VCaP (cell line): ENCODE data around the gene SERTAD1.
"Not testable (repeated sequence)": the region's sequence is repeated elsewhere in the genome, so short reads cannot be mapped to it uniquely, and the experiment has no call there.

Experiments
- H3K27ac ChIP-seq: fragments of 450-650 bp; 2 replicates; pipeline ENCODE4 v1.5.1; 2017
- TF ChIP-seq, protein P1 (sequence below): fragments of 450-650 bp; conservative IDR thresholded peaks from 2 replicates; pipeline ENCODE4 v1.5.1; 2017; ENCODE audit warnings: mild to moderate bottlenecking, moderate library complexity

The SERTAD1 gene

DNA sequence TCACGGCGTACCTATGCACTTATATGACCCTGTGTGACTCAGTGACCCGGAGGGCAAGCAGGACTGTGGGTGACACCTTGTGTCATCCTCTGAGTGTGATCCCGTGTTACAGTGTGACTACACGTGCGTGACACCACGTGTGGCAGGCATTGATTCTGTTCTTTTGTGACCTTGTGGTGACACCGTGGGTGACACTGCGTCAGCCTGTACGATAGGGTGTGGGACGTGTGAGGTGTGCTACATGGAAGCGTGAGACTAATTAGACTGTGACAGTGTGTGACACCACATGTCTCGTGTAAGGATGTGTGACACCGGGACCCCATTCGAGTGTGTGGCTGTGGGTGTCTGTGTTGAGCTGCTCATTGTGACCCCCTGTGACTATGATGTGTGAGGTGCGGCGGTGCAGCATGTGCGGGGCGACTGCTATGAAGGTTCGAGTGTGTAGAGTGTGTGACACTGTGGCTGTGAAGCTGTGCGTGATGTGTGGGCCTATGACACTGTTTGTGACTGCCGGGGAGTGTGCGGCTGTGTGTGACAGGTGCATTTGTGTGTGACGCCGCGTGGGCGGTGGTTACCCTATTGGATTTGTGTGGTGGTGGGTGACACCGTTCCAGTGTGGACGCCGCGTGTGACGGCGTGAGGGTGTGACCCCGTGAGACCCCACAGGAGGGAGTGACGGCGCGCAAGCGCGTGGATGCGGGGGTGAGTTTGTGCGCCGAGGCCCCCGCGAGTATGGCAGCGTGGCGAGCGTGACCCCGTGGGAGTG is 40.6 kb upstream of the SERTAD1 start:
- TF ChIP-seq, protein P1, sequence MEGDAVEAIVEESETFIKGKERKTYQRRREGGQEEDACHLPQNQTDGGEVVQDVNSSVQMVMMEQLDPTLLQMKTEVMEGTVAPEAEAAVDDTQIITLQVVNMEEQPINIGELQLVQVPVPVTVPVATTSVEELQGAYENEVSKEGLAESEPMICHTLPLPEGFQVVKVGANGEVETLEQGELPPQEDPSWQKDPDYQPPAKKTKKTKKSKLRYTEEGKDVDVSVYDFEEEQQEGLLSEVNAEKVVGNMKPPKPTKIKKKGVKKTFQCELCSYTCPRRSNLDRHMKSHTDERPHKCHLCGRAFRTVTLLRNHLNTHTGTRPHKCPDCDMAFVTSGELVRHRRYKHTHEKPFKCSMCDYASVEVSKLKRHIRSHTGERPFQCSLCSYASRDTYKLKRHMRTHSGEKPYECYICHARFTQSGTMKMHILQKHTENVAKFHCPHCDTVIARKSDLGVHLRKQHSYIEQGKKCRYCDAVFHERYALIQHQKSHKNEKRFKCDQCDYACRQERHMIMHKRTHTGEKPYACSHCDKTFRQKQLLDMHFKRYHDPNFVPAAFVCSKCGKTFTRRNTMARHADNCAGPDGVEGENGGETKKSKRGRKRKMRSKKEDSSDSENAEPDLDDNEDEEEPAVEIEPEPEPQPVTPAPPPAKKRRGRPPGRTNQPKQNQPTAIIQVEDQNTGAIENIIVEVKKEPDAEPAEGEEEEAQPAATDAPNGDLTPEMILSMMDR = no peak
- H3K27ac ChIP-seq = peak overlapping the region; percentile 49; the same call in 1 of the 2 replicates

DNA sequence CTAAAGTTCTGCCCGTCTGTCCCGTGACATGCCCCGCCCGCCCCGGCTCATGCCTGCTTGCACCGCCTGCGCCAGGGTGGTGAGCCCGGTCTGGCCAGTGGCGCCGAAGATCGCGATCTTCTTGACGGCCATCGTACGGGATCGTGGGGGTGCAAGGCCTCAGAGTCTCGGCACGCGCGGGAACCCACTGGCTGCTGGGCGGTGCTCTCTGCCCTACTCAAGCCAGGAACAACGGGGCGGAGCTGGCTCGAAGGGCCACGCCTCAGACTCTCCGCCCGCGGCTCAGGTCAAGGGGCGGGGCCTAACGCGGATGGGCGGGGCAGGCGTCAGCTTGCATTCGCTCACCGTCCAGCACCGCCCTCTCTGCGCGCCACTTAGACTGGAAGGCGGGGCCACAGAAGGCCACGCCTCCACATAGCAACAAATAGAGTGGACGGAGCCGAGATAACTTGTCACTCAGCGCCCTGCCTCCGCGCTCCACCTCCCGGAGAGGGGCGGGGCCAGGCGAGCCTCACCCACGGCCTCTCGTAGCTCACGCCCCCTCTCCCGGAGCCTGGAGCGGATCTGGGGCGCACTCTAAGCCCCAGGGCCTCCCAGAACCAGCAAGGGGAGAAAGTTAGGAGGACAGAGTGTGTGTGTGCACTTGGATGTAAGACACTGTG is 39.9 kb upstream of the SERTAD1 start, which contains the start of gene BLVRB:
BLVRB (minus strand) TSS at position 189 of the 662 bp plus-strand sequence; CDS start at position 132, 57 bp downstream.
- TF ChIP-seq, protein P1 = no peak
- peak within 1 kb of the TSS; percentile 63 for H3K27ac ChIP-seq

DNA sequence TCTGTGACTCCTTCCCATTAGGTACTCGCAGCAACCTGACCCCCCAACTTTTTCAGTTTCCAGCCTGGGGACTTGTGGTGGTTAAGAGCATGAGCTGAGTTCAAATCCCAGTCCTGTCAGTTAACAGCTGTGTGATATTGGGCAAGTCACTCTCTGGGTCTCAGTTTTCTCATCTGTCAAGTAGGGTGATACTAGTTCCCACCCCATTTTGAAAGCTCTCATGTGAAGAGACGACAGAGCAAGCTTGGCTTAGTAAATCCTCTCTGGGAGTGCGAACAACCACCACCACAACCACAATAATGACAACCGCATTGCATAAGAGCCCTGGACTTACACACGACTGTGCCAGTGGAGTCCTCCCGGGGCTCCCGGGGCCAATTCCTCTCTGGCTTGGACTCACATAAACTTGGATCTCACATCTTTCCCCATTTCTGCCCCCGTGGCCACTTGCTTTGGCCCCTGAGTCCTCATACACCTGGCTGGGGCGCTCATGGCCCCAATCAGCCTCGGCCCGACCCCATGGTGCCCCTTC is 39.3 kb upstream of the SERTAD1 start:
- H3K27ac ChIP-seq = peak overlapping the region; percentile 63
- TF ChIP-seq, protein P1 = no peak

DNA sequence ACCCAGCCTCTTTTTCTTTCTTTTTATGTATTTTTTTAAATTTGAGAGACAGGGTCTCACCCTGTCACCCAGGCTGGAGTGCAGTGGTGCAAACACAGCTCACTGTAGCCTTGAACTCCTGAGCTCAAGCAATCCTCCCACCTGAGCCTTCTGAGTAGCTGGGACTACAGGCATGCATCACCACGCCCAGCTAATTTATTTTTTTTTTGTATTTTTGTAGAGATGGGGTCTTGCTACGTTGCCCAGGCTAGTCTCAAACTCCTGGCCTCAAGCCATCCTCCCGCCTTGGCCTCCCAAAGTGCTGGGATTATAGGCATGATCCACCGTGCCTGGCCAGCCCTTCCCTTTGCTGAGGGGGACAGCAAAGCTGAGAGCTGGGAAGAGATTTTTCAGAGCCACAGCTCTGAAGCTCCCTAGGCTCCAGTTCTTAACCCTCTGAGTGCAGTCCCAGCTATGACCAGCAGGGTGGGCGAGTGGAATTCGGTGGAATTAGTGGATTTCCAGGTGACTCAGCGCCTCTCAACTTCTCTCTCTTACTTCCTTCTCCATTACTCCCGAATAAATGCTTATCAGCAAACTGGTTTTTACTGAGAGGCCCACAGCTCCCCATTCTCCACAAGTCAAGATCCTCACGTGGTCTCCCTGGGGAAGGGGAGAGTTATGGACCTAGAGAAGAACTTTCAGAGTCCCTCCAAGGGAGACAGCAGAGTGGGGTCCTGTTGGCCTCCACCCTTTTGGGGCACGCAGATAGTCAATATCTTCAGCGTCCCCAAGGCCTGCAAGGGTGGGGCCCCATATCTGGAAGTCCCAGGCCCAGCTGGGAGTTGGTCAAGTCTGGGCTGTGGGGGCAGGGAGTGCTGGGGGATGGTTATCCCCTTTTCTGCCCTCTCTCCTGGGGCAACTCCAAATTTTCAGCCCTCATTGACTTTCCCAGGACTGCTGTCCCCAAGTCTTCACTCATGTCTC is 38.5 kb upstream of the SERTAD1 start:
- no peak overlapping the region; the same call in 1 of the 2 replicates for H3K27ac ChIP-seq
- TF ChIP-seq, protein P1 = peak; percentile 91

DNA sequence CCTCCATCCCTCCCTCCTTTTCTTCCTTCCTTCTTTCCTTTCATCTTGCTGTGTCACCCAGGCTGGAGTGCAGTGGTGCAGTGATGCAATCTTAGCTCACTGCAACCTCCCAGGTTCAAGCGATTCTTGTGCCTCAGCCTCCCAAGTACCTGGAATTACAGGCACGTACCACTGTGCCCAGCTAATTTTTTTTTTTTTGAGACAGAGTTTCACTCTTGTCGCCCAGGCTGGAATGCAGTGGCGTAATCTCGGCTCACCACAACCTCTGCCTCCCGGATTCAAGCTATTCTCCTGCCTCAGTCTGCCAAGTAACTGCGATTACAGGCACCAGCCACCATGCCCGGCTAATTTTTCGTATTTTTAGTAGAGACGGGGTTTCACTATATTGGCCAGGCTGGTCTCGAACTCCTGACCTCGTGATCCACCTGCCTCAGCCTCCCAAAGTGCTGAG is 37.8 kb upstream of the SERTAD1 start:
- not testable (repeated sequence) for H3K27ac ChIP-seq

DNA sequence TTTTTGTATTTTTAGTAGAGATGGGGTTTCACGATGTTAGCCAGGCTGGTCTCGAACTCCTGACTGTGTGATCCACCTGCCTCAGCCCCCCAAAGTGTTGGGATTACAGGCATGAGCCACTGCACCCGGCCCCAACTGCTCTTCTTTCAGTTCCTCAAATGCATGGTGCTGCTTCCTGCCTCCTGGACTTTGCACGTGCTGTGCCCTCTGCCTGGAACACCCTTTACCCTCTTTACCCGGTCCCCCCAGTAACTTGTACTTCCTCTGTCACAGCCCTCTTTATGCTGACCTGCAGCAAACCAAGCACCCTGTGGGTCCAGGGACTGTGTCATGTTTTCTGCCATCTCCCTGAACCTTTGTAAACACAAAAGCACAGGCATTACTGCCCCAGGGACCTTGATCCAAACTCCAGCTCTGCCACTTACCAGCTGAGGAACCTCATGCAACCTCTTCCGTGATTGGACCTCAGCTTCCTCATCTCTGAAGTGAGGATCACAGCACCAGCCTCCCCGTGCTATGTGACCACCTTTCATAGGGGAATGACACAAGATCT is 36.0 kb upstream of the SERTAD1 start:
- H3K27ac ChIP-seq = peak overlapping the region; percentile 59
- TF ChIP-seq, protein P1 = no peak

DNA sequence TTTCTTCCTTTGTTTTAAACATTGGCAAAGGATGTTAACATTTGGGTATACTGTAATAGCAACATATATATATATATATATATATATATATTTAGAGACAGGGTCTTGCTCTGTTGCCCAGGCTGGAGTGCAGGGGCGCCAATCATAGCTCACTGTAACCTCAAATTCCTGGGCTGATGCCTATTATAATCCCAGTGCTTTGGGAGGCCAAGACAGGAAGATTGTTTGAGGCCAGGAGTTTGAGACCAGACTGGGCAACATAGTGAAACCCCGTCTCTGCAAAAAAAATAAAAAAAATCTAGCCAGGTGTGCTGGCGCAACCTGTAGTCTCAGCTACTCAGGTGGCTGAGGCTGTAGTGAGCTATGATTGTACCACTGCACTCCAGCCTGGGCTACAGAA is 34.4 kb upstream of the SERTAD1 start:
- TF ChIP-seq, protein P1 = no peak

More for the DNA sequence above, 34.4 kb upstream of the SERTAD1 start:
- no peak overlapping the region for H3K27ac ChIP-seq
